ENCODE results near the gene DDOST.

Gene DDOST

DNA sequence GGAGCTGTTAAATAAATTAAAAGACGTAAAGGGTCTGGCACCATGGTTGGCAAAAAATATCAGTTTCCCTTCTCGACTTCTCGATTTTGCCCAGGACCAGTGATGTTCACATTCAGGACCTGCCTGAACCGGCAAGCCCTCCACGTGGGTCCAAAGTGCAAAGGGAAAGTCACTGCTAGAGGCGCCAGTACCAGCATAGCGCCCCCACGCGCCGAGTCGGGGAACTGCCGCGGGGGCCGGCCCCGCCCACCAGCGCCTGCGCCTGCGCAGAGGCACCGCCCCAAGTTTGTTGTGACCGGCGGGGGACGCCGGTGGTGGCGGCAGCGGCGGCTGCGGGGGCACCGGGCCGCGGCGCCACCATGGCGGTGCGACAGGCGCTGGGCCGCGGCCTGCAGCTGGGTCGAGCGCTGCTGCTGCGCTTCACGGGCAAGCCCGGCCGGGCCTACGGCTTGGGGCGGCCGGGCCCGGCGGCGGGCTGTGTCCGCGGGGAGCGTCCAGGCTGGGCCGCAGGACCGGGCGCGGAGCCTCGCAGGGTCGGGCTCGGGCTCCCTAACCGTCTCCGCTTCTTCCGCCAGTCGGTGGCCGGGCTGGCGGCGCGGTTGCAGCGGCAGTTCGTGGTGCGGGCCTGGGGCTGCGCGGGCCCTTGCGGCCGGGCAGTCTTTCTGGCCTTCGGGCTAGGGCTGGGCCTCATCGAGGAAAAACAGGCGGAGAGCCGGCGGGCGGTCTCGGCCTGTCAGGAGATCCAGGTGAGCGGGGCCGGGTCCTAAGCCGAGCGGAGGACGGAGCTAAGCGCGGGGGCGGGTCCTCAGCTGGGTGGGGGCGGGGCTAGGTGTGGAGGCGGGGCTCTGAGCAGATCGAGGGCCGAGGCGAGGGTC lies 27.7 kb downstream of the DDOST start, which contains the start of gene PINK1:
Gene PINK1, plus strand, starts transcription at position 269 of the 875 bp plus-strand sequence. Its CDS starts 91 bp downstream, at position 360.
- TF ChIP-seq GATA2 (IDR thresholded peaks at IDR 0.05; ENCODE audit: low read depth, low read length) (no peak), GATA3 (IDR thresholded peaks at IDR 0.05; ENCODE audit: low read depth, low read length) (no peak)

DNA sequence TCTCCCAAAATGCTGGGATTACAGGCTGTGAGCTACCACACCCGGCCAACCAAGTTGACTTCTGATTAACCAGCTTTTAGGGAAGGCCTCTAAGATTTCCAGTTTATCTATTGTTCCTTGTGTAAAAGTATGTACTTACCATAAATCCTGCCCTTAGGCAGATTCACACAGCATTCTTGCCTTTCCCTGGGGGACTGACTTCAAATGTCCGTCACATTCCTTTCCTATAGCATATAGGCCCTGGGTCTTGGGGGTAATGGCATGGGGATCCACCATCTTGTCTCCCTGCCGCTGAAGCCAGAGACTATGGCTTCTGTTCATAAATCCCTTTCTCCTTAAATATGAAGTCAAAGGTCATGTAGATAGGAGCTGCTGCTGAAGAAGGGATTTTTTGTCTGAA lies 28.8 kb downstream of the DDOST start:
- TF ChIP-seq GATA2 (IDR thresholded peaks at IDR 0.05; ENCODE audit: low read depth, low read length) (no peak), GATA3 (IDR thresholded peaks at IDR 0.05; ENCODE audit: low read depth, low read length) (no peak)

DNA sequence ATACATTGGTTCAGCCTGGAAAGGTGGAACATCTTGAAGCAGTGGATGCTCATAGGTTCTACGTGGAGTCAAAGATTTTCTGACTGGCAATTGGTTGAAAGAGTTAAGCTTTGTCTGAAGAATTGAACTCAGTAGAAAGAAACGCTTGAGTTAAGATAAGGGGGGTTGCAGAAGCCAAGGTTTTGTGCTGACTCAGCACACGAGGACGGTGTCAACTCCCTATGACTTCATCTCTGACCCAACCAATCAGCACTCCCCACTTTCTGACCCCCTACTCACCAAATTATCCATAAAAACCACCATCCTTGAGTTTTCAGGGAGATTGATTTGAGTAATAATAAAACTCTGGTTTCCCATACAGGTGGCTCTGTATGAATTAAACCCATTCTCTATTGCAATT lies 30.4 kb downstream of the DDOST start:
- no peak for TF ChIP-seq GATA2 (IDR thresholded peaks at IDR 0.05; ENCODE audit: low read depth, low read length)
- TF ChIP-seq GATA3 (IDR thresholded peaks at IDR 0.05; ENCODE audit: low read depth, low read length), result no peak

DNA sequence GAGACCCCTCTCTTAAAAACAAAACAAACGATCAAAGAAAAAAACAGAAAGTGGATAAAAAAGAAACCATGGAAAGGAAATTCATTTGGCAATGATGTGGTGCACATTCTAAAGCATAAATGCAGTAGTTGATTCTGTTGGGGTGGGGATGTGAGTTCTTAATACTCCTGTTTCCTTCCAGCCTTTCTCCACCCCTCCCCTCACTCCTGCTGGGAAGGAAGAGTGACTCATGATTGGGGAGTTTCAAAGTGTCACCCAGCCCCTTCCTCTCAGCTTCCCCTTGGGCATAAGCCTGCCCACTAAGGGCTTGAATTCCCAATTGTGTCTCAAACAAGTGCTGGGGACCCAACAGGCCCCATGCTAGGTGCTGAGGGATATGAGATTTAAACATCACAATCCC lies 34.6 kb downstream of the DDOST start:
- TF ChIP-seq GATA3 (IDR thresholded peaks at IDR 0.05; ENCODE audit: low read depth, low read length), result no peak
- no peak for TF ChIP-seq GATA2 (IDR thresholded peaks at IDR 0.05; ENCODE audit: low read depth, low read length)

DNA sequence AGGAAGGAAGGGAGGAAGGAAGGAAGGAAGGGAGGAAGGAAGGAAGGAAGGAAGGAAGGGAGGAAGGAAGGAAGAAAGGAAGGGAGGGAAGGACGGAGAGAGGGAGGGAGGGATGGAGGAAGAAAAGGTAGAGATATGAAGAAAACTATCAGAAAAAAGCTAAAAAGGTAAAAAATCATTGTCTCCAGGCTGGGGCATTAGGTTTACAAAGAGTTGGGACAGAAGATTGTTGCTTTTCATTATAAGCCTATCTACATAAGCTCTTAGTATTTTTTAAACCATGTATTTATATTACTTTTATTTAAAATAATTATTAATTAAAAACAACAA lies 35.1 kb downstream of the DDOST start:
- TF ChIP-seq GATA2 (IDR thresholded peaks at IDR 0.05; ENCODE audit: low read depth, low read length) (no peak), GATA3 (IDR thresholded peaks at IDR 0.05; ENCODE audit: low read depth, low read length) (no peak)

DNA sequence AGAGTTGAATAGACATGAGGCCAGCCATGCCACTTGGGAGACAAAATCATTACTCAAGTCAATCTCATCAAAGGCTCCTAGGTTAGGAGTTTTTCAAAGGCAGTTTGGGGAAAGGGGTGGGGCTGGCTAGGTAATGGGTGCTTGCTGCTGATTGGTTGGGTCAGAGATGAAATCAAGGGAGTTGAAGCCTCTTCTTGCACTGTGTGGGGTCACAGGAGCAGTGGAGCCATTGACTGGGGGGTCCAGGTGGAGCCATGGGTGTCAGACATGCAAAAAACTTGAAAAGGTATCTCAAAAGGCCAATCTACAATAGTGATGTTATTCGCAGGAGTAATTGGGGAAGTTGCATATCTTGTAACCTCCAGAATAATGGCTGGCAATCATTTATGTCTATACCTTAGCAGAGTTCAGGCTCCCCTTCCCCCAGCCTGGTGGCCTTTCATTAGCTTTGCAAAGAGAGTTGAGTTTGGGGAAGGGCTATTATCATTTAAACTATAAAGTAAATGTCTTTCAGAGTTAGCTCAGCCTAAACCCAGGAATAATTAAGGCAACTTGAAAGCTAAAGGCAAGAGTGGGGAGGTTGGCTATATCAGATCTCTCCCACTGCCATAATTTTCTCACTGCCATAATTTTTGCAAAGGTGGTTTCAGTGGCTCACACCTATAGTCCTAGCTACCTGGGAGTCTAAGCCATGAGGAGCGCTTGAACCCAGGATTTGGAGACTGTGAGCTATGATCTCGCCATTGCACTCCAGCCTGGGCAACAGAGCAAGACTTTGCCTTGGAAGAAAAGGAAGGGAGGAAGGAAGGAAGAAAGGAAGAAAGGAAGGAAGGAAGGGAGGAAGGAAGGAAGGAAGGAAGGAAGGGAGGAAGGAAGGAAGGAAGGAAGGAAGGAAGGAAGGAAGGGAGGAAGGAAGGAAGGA lies 35.7 kb downstream of the DDOST start:
- TF ChIP-seq GATA2 (IDR thresholded peaks at IDR 0.05; ENCODE audit: low read depth, low read length), result no peak
- TF ChIP-seq GATA3 (IDR thresholded peaks at IDR 0.05; ENCODE audit: low read depth, low read length), result no peak

DNA sequence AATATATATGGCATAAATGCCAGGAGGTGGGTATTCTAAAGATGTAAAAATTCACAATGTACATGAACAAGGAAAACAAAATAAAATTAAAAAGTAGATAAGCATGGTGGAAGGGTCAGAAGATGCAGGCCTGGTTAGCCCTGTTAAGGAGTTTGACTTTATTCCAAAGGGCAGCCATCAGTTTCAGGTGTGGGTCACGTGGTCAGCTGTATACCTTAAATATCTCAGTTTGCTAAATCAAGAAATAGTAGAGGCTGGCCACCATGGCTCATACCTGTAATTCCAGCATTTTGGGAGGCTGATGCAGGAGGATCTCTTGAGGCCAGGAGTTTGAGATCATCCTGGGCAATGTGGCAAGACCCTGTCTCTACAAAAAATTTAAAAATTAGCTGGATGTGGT lies 36.5 kb downstream of the DDOST start:
- TF ChIP-seq GATA3 (IDR thresholded peaks at IDR 0.05; ENCODE audit: low read depth, low read length), result no peak
- TF ChIP-seq GATA2 (IDR thresholded peaks at IDR 0.05; ENCODE audit: low read depth, low read length), result no peak

DNA sequence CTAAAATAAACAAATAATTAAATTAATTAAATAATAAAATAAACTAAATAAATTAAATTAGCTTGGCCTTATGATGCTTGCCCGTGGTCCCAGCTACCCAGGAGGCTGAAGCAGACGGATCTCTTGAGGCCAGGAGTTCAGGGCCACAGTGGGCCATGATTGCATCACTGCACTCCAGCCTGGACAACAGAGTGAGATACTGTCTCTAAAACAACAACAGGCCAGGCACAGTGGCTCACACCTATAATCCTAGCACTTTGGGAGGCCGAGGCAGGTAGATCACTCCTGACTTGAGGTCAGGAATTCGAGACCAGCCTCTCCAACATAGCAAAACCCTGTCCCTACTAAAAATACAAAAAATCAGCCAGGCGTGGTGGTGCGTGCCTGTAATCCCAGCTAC lies 40.2 kb downstream of the DDOST start:
- no peak for TF ChIP-seq GATA2 (IDR thresholded peaks at IDR 0.05; ENCODE audit: low read depth, low read length)
- no peak for TF ChIP-seq GATA3 (IDR thresholded peaks at IDR 0.05; ENCODE audit: low read depth, low read length)

DNA sequence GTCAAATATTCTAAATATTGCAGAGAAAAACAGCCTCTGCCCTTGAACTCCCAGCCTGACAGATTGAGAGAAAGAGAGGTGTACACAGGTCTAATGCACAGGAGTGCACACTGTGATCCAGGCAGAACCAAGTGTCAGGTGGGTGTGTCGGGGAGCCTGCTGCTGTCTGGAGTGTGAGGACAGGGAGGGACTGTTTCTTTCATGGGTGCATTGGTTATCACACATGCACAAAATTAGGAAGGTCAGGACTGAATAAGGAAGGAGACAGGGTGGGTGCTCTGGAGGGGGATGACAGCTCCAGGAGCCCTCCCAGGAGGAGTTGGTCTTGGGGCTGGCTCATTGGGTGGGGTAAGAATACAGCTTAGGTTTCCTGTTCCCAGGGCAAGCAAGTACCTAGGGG lies 41.2 kb downstream of the DDOST start:
- TF ChIP-seq GATA3 (IDR thresholded peaks at IDR 0.05; ENCODE audit: low read depth, low read length) (no peak), GATA2 (IDR thresholded peaks at IDR 0.05; ENCODE audit: low read depth, low read length) (no peak)

DNA sequence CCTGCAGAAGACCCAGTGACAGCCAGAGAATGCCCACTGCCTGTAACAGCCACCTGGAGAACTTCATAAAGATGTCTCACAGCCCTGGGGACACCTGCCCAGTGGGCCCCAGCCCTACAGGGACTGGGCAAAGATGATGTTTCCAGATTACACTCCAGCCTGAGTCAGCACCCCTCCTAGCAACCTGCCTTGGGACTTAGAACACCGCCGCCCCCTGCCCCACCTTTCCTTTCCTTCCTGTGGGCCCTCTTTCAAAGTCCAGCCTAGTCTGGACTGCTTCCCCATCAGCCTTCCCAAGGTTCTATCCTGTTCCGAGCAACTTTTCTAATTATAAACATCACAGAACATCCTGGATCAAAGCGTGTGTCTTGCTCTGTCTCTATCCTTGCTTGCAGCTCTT lies 42.6 kb downstream of the DDOST start:
- no peak for TF ChIP-seq GATA3 (IDR thresholded peaks at IDR 0.05; ENCODE audit: low read depth, low read length)
- TF ChIP-seq GATA2 (IDR thresholded peaks at IDR 0.05; ENCODE audit: low read depth, low read length), result no peak

DNA sequence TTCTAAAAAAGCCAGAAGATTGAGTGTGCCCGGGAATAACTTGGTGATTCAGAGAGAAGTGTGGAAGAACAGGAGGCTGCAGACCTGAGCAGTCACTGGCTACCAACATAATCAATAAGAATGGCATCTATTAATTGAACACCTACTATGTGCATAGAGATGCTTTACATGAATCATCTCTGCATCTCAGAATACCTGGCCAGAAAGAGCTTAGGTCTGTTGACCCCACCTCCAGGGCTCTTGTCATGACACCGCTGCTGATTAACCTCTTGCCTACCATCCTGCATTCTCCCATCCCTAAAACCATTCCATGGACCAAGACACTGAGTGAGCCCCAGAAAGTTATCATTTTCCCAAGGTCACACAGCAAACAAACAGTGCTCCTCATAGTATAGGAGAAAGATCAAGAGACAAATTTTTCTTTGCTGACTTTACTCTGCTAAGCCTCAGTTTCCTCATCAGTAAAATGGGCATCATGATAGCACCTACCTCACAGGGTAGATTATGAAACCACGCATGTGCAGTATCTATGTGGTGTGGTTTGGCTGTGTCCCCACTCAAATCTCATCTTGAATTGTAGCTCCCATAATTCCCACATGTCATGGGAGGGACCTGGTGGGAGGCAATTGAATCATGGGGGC lies 44.2 kb downstream of the DDOST start:
- TF ChIP-seq GATA2 (IDR thresholded peaks at IDR 0.05; ENCODE audit: low read depth, low read length), result no peak
- TF ChIP-seq GATA3 (IDR thresholded peaks at IDR 0.05; ENCODE audit: low read depth, low read length), result no peak

DNA sequence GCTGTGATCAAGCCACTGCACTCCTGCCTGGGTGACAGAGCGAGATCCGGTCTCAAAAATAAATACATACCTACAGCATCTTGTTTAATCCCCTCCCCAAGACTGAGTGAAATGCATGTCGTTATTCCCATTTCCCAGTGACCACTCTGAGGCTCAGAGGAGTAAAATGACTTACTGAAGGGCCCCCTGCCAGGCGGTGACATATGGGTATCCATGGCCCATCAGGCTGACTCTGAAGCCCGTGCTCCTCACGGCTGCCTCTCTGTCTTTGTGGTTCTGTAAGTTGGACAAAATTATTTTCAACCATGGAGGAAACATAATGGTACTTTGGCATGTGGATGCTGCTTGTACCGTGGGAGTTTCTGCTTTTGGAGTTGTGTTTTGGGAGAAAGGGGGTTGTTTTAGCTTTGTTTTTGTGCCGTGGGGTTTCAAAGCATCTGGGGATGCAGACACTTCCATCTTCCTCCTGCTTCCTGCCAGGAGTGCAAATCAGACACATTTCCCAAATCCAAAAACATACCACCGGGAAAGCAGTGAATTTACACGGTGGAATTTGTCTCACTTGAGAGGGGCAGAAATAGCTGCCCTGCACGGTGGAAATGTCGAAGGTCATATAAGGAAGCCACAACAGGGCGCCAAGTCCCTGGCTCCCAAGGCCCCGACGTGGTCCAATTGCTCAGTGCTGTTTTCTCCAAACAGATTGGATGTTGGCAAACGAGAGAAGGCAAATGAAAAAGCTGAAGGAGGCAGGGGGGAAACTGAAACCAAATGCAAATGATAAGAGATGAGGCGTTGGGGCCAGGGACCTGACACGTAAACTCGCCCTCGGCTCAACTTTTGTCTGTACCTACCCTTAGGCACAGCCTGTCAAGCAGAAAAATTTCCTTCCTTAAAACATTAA lies 45.0 kb downstream of the DDOST start:
- TF ChIP-seq GATA2 (IDR thresholded peaks at IDR 0.05; ENCODE audit: low read depth, low read length) (no peak), GATA3 (IDR thresholded peaks at IDR 0.05; ENCODE audit: low read depth, low read length) (no peak)

DNA sequence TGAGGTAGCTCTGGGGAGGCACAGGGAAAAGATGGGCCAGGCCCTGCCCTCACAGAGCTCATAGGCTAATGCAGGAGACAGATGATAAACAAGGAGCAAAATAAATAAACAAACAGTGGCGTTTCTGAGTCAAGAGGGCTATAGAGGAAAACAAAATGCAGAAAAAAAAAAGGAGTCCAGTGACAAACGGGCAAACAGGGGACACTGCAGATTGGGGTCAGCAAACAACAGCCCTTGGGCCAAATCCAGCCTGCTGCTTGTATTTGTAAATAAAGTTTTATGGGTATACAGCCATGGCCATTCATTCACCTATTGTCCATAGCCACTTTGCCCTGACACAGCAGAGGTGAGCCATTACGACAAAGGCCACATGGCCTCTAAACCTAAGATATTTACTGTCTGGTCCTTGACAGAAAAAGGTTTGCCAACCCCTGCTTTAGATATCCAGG lies 47.0 kb downstream of the DDOST start:
- TF ChIP-seq GATA3 (IDR thresholded peaks at IDR 0.05; ENCODE audit: low read depth, low read length) (no peak), GATA2 (IDR thresholded peaks at IDR 0.05; ENCODE audit: low read depth, low read length) (no peak)

All from SH-SY5Y (cell line).